Measurements from ENCODE around the gene ADD2.

Gene ADD2

GRCh38 chr2:70705160-70705850 lies 62.7 kb downstream of the ADD2 start:
- Histone ChIP-seq H3K27ac (ENCODE audit: low read depth, low read length) (no peak overlapping the region), H3K4me1 (ENCODE audit: control insufficient read depth, low read length) (no peaks in the 10 kb centered on the region), H3F3A (ENCODE audit: control insufficient read depth, insufficient read depth) (no peaks in the 10 kb centered on the region), H3K79me2 (ENCODE audit: control insufficient read depth, low read length) (no peaks in the 10 kb centered on the region), H3K4me3 (ENCODE audit: low read length) (no peak overlapping the region), H3K9me3 (ENCODE audit: control insufficient read depth, insufficient read depth, low read length) (no peaks in the 10 kb centered on the region), H3K9me2 (replicated peaks; ENCODE audit: control insufficient read depth, low read length) (no peaks in the 10 kb centered on the region), H4K20me1 (ENCODE audit: control insufficient read depth, insufficient read depth, low read depth, low read length) (no peaks in the 10 kb centered on the region), H3K4me2 (ENCODE audit: low read length) (no peak overlapping the region), H3K36me3 (ENCODE audit: control insufficient read depth, low read length) (no peaks in the 10 kb centered on the region), H3K27me3 (ENCODE audit: control insufficient read depth, low read length) (no peaks in the 10 kb centered on the region)
- TF ChIP-seq CTCF (IDR thresholded peaks at IDR 0.05; ENCODE audit: low read depth, low read length, poor library complexity, severe bottlenecking) (no peak), EZH2phosphoT487 (IDR thresholded peaks at IDR 0.05; ENCODE audit: borderline replicate concordance, low read length) (no peak)

- Histone ChIP-seq H3K9me3 (ENCODE audit: control insufficient read depth, insufficient read depth, low read length) (no peaks in the 10 kb centered on the region), H3K4me1 (ENCODE audit: control insufficient read depth, low read length) (no peaks in the 10 kb centered on the region), H3K4me3 (ENCODE audit: low read length) (no peak overlapping the region), H3K4me2 (ENCODE audit: low read length) (no peak overlapping the region), H3K79me2 (ENCODE audit: control insufficient read depth, low read length) (no peaks in the 10 kb centered on the region), H3K27ac (ENCODE audit: low read depth, low read length) (no peak overlapping the region), H3F3A (ENCODE audit: control insufficient read depth, insufficient read depth) (no peaks in the 10 kb centered on the region), H3K9me2 (replicated peaks; ENCODE audit: control insufficient read depth, low read length) (no peaks in the 10 kb centered on the region), H3K27me3 (ENCODE audit: control insufficient read depth, low read length) (no peaks in the 10 kb centered on the region), H3K36me3 (ENCODE audit: control insufficient read depth, low read length) (no peaks in the 10 kb centered on the region), H4K20me1 (ENCODE audit: control insufficient read depth, insufficient read depth, low read depth, low read length) (no peaks in the 10 kb centered on the region)
- TF ChIP-seq CTCF (IDR thresholded peaks at IDR 0.05; ENCODE audit: low read depth, low read length, poor library complexity, severe bottlenecking) = no peak
- no peak for TF ChIP-seq EZH2phosphoT487 (IDR thresholded peaks at IDR 0.05; ENCODE audit: borderline replicate concordance, low read length)
Measured at GRCh38 chr2:70703900-70704549, 64.0 kb downstream of the ADD2 start.

- TF ChIP-seq CTCF (IDR thresholded peaks at IDR 0.05; ENCODE audit: low read depth, low read length, poor library complexity, severe bottlenecking) (no peak), EZH2phosphoT487 (IDR thresholded peaks at IDR 0.05; ENCODE audit: borderline replicate concordance, low read length) (no peak)
- no peak overlapping the region for H3K4me3 ChIP-seq (ENCODE audit: low read length)
- no peaks in the 10 kb centered on the region for H3F3A ChIP-seq (ENCODE audit: control insufficient read depth, insufficient read depth)
- H3K4me1 ChIP-seq (ENCODE audit: control insufficient read depth, low read length) = no peaks in the 10 kb centered on the region
- no peaks in the 10 kb centered on the region for H3K9me2 ChIP-seq (replicated peaks; ENCODE audit: control insufficient read depth, low read length)
- no peak overlapping the region for H3K4me2 ChIP-seq (ENCODE audit: low read length)
- H3K27me3 ChIP-seq (ENCODE audit: control insufficient read depth, low read length) = no peaks in the 10 kb centered on the region
- H4K20me1 ChIP-seq (ENCODE audit: control insufficient read depth, insufficient read depth, low read depth, low read length) = no peaks in the 10 kb centered on the region
- no peaks in the 10 kb centered on the region for H3K79me2 ChIP-seq (ENCODE audit: control insufficient read depth, low read length)
- no peaks in the 10 kb centered on the region for H3K36me3 ChIP-seq (ENCODE audit: control insufficient read depth, low read length)
- H3K27ac ChIP-seq (ENCODE audit: low read depth, low read length) = no peak overlapping the region
- H3K9me3 ChIP-seq (ENCODE audit: control insufficient read depth, insufficient read depth, low read length) = no peaks in the 10 kb centered on the region
Measured at GRCh38 chr2:70702711-70703395, 65.1 kb downstream of the ADD2 start.

Data from DOHH2 (cell line).